A673 (cell line): ENCODE data around the gene ACSM3. TPM values are rescaled to one million over a fixed set of nuclear protein-coding genes. Genes with fewer than 3 reads are reported as not detected.

Experiments
- BruUV-seq: library from RNA; stranded (reverse); fragments of 400-500 nt; replicated peaks from 2 replicates; lab custom pipeline; 2021; lab: Mats Ljungman, UMichigan
- CTCF ChIA-PET: fragments of 300-600 bp; sonication (Branson Sonifier 250); formaldehyde crosslinking; loops from one replicate; lab custom pipeline; 2022; ENCODE audit warnings: antibody characterized with exemption; lab: Charles Lee
- POLR2A ChIA-PET: fragments of 300-600 bp; sonication (Branson Sonifier 250); formaldehyde crosslinking; loops from one replicate; lab custom pipeline; 2022; ENCODE audit warnings: antibody characterized with exemption; ENCODE audit not compliant: low non-redundant PET; lab: Charles Lee
- DNase-seq: peaks from one replicate; pipeline ENCODE4 v3.0.0-alpha.2; 2015; ENCODE audit warnings: low spot score
- H3K27ac ChIP-seq: fragments of 200-600 bp; sonication (generic); 2 replicates; pipeline ENCODE4 v1.5.1; 2016; ENCODE audit warnings: mixed run types, low read depth, mild to moderate bottlenecking, mixed read lengths, antibody characterized with exemption, low read length; ENCODE audit not compliant: poor library complexity, severe bottlenecking
- H3K27me3 ChIP-seq: fragments of 200-600 bp; sonication (generic); replicated peaks from 2 replicates; pipeline ENCODE4 v1.6.1; 2017; ENCODE audit warnings: mixed run types, low read depth, mild to moderate bottlenecking, mixed read lengths, antibody characterized with exemption, low read length; ENCODE audit not compliant: insufficient read depth, poor library complexity
- H3K36me3 ChIP-seq: fragments of 200-600 bp; sonication (generic); 2 replicates; pipeline ENCODE4 v1.6.1; 2016; ENCODE audit warnings: mixed run types, mild to moderate bottlenecking, mixed read lengths, antibody characterized with exemption, low read length; ENCODE audit not compliant: insufficient read depth, poor library complexity, severe bottlenecking
- H3K4me1 ChIP-seq: fragments of 200-600 bp; sonication (generic); 2 replicates; pipeline ENCODE4 v1.6.1; 2017; ENCODE audit warnings: mixed run types, mild to moderate bottlenecking, mixed read lengths, antibody characterized with exemption, low read length; ENCODE audit not compliant: insufficient read depth, poor library complexity, severe bottlenecking
- H3K4me3 ChIP-seq: fragments of 200-600 bp; sonication (generic); 2 replicates; pipeline ENCODE4 v1.5.1; 2016; ENCODE audit warnings: low read depth, mixed run types, mild to moderate bottlenecking, mixed read lengths, low read length; ENCODE audit not compliant: poor library complexity, severe bottlenecking
- H3K9me3 ChIP-seq: fragments of 200-600 bp; sonication (generic); 2 replicates; pipeline ENCODE4 v1.6.1; 2016; ENCODE audit warnings: mixed run types, low read depth, mild to moderate bottlenecking, mixed read lengths, antibody characterized with exemption, low read length; ENCODE audit not compliant: poor library complexity, severe bottlenecking
- CTCF ChIP-seq: fragments of 300-800, 200-600 bp; sonication (generic); conservative IDR thresholded peaks from 2 replicates; pipeline ENCODE4 v1.5.1; 2017; ENCODE audit warnings: low read depth, mild to moderate bottlenecking, antibody characterized with exemption, low read length, moderate library complexity, mixed read lengths
- EZH2 ChIP-seq: fragments of 200-600 bp; sonication (generic); IDR thresholded peaks from 2 replicates; pipeline ENCODE4 v1.6.1; 2017; ENCODE audit warnings: borderline replicate concordance, low read depth, mild to moderate bottlenecking, mixed read lengths, antibody characterized with exemption, low read length; ENCODE audit not compliant: poor library complexity, severe bottlenecking
- intact Hi-C: fragments of 100-400 bp; cut with micrococcal nuclease; formaldehyde crosslinking; loops from one replicate; pipeline ENCODE4 v1.10.0; 2022; ENCODE audit not compliant: unreplicated experiment
- total RNA-seq: library from RNA; stranded (reverse); gene quantifications from 2 replicates; pipeline ENCODE4 v1.2.3, GENCODE V29; 2021

ACSM3 gene
- total RNA-seq, 1 experiment from 2014 or later: not detected

- BruUV-seq: no TSS peak
These were observed 75.7 kb downstream of the ACSM3 start for GRCh38 chr16:20839504-20839903.

GRCh38 chr16:20844054-20844453, 80.2 kb downstream of the ACSM3 start:
- CTCF ChIA-PET: no interaction called here
- Histone ChIP-seq H3K27me3 (no peaks in the 10 kb centered on the region), H3K4me1 (no peaks in the 10 kb centered on the region), H3K36me3 (peaks cover 18% of the 10 kb centered on the region), H3K9me3 (no peaks in the 10 kb centered on the region), H3K27ac (no peak overlapping the region), H3K4me3 (no peak overlapping the region)
- DNase-seq: no peak
- POLR2A ChIA-PET: no interaction called here
- BruUV-seq: no TSS peak
- intact Hi-C loops: no loop called here
- no peak for TF ChIP-seq EZH2
- TF ChIP-seq CTCF: no peak

More at GRCh38 chr16:20839504-20839903, 75.7 kb downstream of the ACSM3 start:
- CTCF ChIA-PET: no interaction called here
- Histone ChIP-seq H3K36me3 (peaks cover 16% of the 10 kb centered on the region), H3K4me3 (no peak overlapping the region), H3K27me3 (no peaks in the 10 kb centered on the region), H3K9me3 (peaks cover 4% of the 10 kb centered on the region), H3K27ac (no peak overlapping the region), H3K4me1 (no peaks in the 10 kb centered on the region)
- POLR2A ChIA-PET: no interaction called here
- no peak for TF ChIP-seq CTCF
- TF ChIP-seq EZH2: no peak
- DNase-seq: no peak
- intact Hi-C loops: no loop called here

- CTCF ChIA-PET: no interaction called here
- no TSS peak for BruUV-seq
- no peak for DNase-seq
- no peaks in the 10 kb centered on the region for H3K27me3 ChIP-seq
- no peaks in the 10 kb centered on the region for H3K9me3 ChIP-seq
- POLR2A ChIA-PET: no interaction called here
- H3K27ac ChIP-seq: no peak overlapping the region
- H3K4me3 ChIP-seq: no peak overlapping the region
- no peaks in the 10 kb centered on the region for H3K4me1 ChIP-seq
- no peak for TF ChIP-seq EZH2
- TF ChIP-seq CTCF: no peak
- H3K36me3 ChIP-seq: peaks cover 17% of the 10 kb centered on the region
- intact Hi-C loops: no loop called here
These were observed 80.8 kb downstream of the ACSM3 start for GRCh38 chr16:20844588-20844987.
